Neural crest cell (in vitro differentiated cells): Measurements from ENCODE around the gene UGT1A10. TPM values are rescaled to one million over a fixed set of nuclear protein-coding genes. Genes with fewer than 3 reads are reported as not detected.

Source experiments
- DNase-seq: peaks from one replicate; pipeline ENCODE4 v3.0.0; 2021; ENCODE audit warnings: low read depth, mixed read lengths, low spot score
- H3K27ac Mint-ChIP-seq: one replicate; pipeline ENCODE4 v1.8.0; 2021; ENCODE audit warnings: mild to moderate bottlenecking, mixed read lengths; ENCODE audit not compliant: unreplicated experiment
- H3K27me3 Mint-ChIP-seq: 2 replicates; pipeline ENCODE4 v1.8.0; 2021; ENCODE audit warnings: low read depth, mild to moderate bottlenecking, mixed read lengths
- H3K36me3 Mint-ChIP-seq: 2 replicates; pipeline ENCODE4 v1.8.0; 2021; ENCODE audit warnings: low read depth, mild to moderate bottlenecking, mixed read lengths
- H3K4me1 Mint-ChIP-seq: 2 replicates; pipeline ENCODE4 v1.8.0; 2021; ENCODE audit warnings: mixed read lengths
- H3K4me3 Mint-ChIP-seq: one replicate; pipeline ENCODE4 v1.8.0; 2021; ENCODE audit warnings: mild to moderate bottlenecking, mixed read lengths
- H3K9me3 Mint-ChIP-seq: 2 replicates; pipeline ENCODE4 v1.8.0; 2021; ENCODE audit warnings: mixed read lengths
- total RNA-seq: library from RNA; stranded (reverse); gene quantifications from 2 replicates; pipeline ENCODE4 v1.2.1, GENCODE V29; 2021
- TF ChIP-seq, protein P1 (sequence below): fragments of 200-600 bp; sonication (generic); conservative IDR thresholded peaks from 2 replicates; pipeline ENCODE4 v1.5.0; 2021; ENCODE audit warnings: antibody characterized with exemption, mild to moderate bottlenecking

The UGT1A10 gene
- total RNA-seq, 1 donor from 2014 or later, result not detected

DNA sequence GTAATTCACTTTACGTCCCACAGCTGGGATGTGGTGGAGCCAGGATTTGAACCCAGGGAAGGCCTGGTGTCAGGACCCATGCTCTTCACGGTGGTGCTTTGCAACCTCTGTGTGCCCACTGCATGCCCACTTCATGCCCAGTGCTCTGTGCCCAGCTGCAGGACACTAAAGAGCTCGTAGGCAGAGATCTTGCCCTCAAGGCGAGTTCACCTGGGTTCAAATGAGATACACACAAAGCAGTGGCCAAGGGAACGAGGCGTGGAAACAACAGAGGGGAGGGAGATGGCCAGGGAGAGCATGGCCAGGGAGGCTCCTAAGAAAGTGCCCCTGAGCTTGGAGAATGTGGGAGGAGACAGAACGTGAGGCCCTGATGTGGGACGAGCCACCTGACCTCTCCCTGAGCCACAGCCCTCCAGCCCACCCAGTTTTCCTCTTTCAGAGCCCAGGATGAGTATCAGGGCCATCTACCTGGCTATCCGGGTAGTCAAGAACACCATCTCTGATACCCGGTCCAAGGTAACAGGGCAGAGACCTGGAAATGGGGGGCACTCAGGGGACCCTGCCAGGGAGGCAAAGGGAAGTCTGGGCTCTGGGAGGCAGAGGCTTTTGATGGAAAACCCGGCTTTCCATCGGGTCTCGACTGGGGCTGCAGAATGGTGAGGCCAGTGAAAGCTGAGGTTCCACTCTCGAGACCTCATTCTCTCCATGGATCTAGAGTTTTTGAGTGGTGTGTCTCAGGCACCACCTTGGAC is 162.3 kb downstream of the UGT1A10 start:
- DNase-seq, result no peak
- Mint-ChIP-seq H3K4me3 (no peak overlapping the region), H3K27me3 (no peaks in the 10 kb centered on the region), H3K36me3 (no peaks in the 10 kb centered on the region), H3K4me1 (no peaks in the 10 kb centered on the region), H3K27ac (no peak overlapping the region), H3K9me3 (peaks cover 4% of the 10 kb centered on the region)
- TF ChIP-seq, protein P1, sequence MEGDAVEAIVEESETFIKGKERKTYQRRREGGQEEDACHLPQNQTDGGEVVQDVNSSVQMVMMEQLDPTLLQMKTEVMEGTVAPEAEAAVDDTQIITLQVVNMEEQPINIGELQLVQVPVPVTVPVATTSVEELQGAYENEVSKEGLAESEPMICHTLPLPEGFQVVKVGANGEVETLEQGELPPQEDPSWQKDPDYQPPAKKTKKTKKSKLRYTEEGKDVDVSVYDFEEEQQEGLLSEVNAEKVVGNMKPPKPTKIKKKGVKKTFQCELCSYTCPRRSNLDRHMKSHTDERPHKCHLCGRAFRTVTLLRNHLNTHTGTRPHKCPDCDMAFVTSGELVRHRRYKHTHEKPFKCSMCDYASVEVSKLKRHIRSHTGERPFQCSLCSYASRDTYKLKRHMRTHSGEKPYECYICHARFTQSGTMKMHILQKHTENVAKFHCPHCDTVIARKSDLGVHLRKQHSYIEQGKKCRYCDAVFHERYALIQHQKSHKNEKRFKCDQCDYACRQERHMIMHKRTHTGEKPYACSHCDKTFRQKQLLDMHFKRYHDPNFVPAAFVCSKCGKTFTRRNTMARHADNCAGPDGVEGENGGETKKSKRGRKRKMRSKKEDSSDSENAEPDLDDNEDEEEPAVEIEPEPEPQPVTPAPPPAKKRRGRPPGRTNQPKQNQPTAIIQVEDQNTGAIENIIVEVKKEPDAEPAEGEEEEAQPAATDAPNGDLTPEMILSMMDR, result no peak

DNA sequence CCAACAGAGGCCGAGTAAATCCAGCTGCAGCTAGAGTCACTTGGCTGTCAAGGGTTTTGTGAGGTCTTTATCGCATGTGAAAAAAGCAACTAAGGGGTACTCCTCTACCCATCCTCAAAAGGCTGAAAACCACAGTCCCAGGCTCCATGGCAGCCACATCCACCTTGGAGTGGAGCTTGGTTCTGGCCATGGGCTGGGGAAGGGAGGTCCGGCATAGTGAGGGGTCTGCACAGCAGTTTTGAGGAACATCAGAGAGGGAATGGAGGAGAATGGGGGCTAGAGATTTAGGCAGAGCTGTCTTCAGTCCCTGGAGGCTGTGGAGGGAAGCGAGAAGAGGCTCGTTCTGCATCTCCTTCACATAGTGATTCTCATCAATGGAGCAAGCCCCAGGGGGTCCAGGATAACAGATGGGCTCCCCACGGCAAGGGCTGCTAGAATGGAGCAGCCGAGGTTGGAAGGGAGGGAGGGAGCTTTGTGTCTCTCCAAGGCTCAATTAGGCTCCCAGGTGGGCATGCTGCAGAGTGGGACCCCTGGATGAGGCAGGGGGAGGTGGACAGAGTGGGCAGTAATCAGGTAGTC is 162.9 kb downstream of the UGT1A10 start:
- Mint-ChIP-seq H3K9me3 (peaks cover 4% of the 10 kb centered on the region), H3K4me3 (no peak overlapping the region), H3K36me3 (no peaks in the 10 kb centered on the region), H3K27me3 (no peaks in the 10 kb centered on the region), H3K4me1 (no peaks in the 10 kb centered on the region), H3K27ac (no peak overlapping the region)
- no peak for DNase-seq
- TF ChIP-seq, protein P1, result no peak

DNA sequence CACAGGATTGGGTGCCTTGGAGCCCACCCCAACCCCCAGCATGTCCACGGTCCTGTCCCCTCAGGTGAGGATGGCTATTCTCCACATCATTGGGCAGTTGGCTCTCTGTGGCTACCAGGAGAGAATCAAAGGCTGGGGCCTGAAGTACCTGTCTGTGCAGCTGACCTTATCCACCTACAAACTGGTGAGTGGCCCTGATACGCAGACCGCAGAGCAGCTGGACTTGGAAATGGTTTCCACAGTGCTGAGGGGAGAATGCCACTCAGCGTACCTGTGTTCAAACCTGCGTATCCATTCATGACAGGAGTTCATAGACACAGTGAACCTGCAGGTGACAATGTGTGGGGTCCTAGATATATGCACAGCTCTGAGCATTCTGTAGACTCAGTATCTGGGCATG is 163.5 kb downstream of the UGT1A10 start:
- no peak overlapping the region for H3K4me3 Mint-ChIP-seq
- no peak overlapping the region for H3K27ac Mint-ChIP-seq
- H3K9me3 Mint-ChIP-seq, result peaks cover 4% of the 10 kb centered on the region
- DNase-seq, result no peak
- H3K27me3 Mint-ChIP-seq, result no peaks in the 10 kb centered on the region
- H3K36me3 Mint-ChIP-seq, result no peaks in the 10 kb centered on the region
- TF ChIP-seq, protein P1, result no peak
- H3K4me1 Mint-ChIP-seq, result no peaks in the 10 kb centered on the region

DNA sequence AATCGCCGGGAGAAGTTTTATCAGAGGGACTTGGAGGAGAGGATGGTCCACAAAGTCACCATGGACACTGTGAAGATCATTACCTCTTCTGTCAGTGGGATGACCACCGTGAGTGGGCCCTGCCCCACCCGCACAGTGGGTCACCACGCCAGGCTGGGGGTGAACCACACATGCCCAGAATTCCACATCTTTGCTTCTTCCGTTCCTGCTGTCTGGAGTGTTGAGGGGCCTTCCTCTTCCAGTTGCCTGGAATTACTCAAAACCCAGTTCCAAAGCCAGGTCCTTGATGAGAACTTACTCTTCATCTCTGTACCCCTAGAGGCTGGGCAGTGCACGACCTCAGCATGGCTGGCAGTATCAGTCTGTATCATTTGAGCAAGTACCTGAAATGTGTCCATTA is 164.0 kb downstream of the UGT1A10 start:
- H3K36me3 Mint-ChIP-seq, result no peaks in the 10 kb centered on the region
- TF ChIP-seq, protein P1, result no peak
- H3K4me1 Mint-ChIP-seq, result no peaks in the 10 kb centered on the region
- DNase-seq, result no peak
- H3K27ac Mint-ChIP-seq, result no peak overlapping the region
- peaks cover 4% of the 10 kb centered on the region for H3K9me3 Mint-ChIP-seq
- no peak overlapping the region for H3K4me3 Mint-ChIP-seq
- peaks cover 3% of the 10 kb centered on the region for H3K27me3 Mint-ChIP-seq

DNA sequence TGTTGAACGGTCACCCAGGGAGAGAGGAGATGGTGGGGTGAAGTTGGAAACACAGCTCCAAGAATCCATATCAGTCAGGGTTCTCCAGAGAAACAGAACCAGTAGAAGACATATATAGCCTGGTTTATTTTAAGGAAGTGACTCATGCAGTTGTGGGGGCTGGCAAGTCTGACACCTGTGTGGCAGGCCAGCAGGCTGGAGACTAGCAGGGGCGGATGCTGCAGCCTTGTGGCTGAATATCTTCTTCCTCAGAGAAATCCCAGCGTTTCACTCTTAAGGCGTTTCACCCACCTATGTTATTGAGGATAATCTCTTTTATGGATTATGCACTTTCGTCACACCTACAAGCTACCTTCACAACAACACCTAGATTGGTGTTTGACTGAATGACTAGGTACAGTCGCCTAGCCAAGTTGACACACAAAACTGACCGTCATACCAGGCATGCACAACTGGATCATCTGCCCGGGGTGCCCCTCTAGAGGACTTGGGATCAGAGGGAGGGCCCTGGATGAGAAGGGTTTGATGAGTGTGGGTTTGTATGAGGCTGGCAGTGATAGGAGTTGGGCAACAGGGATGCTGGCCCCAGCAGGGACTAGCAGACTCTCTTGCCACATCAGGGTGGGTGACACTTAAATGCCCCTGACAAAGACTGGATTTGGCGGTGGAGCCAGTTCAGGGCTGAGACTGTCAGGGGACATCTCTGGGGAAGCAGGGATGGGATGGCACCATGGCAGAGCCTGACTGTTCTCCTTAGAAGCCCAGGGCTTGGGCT is 165.3 kb downstream of the UGT1A10 start:
- Mint-ChIP-seq H3K4me1 (no peaks in the 10 kb centered on the region), H3K27ac (no peak overlapping the region), H3K4me3 (no peak overlapping the region), H3K9me3 (peaks cover 4% of the 10 kb centered on the region), H3K27me3 (peaks cover 3% of the 10 kb centered on the region), H3K36me3 (no peaks in the 10 kb centered on the region)
- TF ChIP-seq, protein P1, result no peak
- DNase-seq, result no peak
